K562 (cell line): ENCODE data around the gene TCEANC2. TPM values are rescaled to one million over a fixed set of nuclear protein-coding genes. Genes with fewer than 3 reads are reported as not detected.

Experiments used
- ARID2 ChIP-seq: fragments of 450-650 bp; IDR thresholded peaks from 2 replicates; pipeline ENCODE4 v1.6.1; 2017; ENCODE audit warnings: antibody characterized with exemption, mild to moderate bottlenecking
- ATF1 ChIP-seq, 2 experiments: fragments of 450-650 bp in 1 of 2; IDR thresholded peaks; 2 replicates each; pipeline ENCODE4 v1.6.1; 2016; ENCODE audit warnings: missing compliant biosample characterization in 1 of 2, missing genetic modification characterization in 1 of 2
- BACH1 ChIP-seq: fragments of 200-800 bp; sonication (Bioruptor generic); IDR thresholded peaks from 2 replicates; pipeline ENCODE4 v1.6.1; 2016; ENCODE audit warnings: missing genetic modification characterization, missing compliant biosample characterization
- CBFB ChIP-seq: sonication (generic); formaldehyde crosslinking; IDR thresholded peaks from 2 replicates; pipeline ENCODE4 v1.4.0; 2020; ENCODE audit warnings: mild to moderate bottlenecking, missing genetic modification reagents
- DDX20 ChIP-seq: fragments of 450-650 bp; IDR thresholded peaks from 2 replicates; pipeline ENCODE4 v1.6.1; 2016; ENCODE audit warnings: missing genetic modification characterization, low read depth, mild to moderate bottlenecking, missing compliant biosample characterization, moderate library complexity
- EGR1 ChIP-seq: fragments of 450-650 bp; conservative IDR thresholded peaks from 2 replicates; pipeline ENCODE4 v1.6.1; 2017; ENCODE audit warnings: mild to moderate bottlenecking
- HES1 ChIP-seq: fragments of 450-650 bp; IDR thresholded peaks from 2 replicates; pipeline ENCODE4 v1.6.1; 2016; ENCODE audit warnings: low read depth, mild to moderate bottlenecking, moderate library complexity
- HMGN3 ChIP-seq: IDR thresholded peaks from 2 replicates; pipeline ENCODE4 v1.6.1; 2011; ENCODE audit warnings: borderline replicate concordance, low read depth, mild to moderate bottlenecking, mixed read lengths, low read length; ENCODE audit not compliant: insufficient read length; ENCODE audit errors: extremely low read depth
- LEF1 ChIP-seq: fragments of 450-650 bp; IDR thresholded peaks from 2 replicates; pipeline ENCODE4 v1.6.1; 2016; ENCODE audit warnings: mild to moderate bottlenecking
- NR2C2 ChIP-seq, 2 experiments: fragments of 200-800 bp in 1 of 2; sonication (Bioruptor generic) in 1 of 2; sonication (generic) in 1 of 2; formaldehyde crosslinking in 1 of 2; IDR thresholded peaks; 2 replicates each; pipeline versions ENCODE4 v1.6.1 to v1.8.0; 2016 to 2022; ENCODE audit warnings: mild to moderate bottlenecking in 1 of 2, missing compliant biosample characterization in 1 of 2, missing genetic modification characterization in 1 of 2, missing genetic modification reagents in 1 of 2
- PML ChIP-seq: IDR thresholded peaks from 2 replicates; pipeline ENCODE4 v1.6.1; 2012; ENCODE audit warnings: low read length, inconsistent platforms
- PTRF ChIP-seq: fragments of 450-650 bp; IDR thresholded peaks from 2 replicates; pipeline ENCODE4 v1.6.1; 2016; ENCODE audit warnings: mild to moderate bottlenecking, missing genetic modification characterization, missing compliant biosample characterization
- RBM39 ChIP-seq: fragments of 200-400 bp; formaldehyde crosslinking; optimal IDR thresholded peaks from 2 replicates; pipeline ENCODE3; 2018; ENCODE audit warnings: low read depth, low read length
- SAFB ChIP-seq: fragments of 200-400 bp; formaldehyde crosslinking; IDR thresholded peaks from 2 replicates; pipeline ENCODE4 v1.6.1; 2017; ENCODE audit warnings: low read depth, low read length, borderline replicate concordance
- SIRT6 ChIP-seq: IDR thresholded peaks from one replicate; pipeline ENCODE4 v1.6.1; 2012; ENCODE audit warnings: low read depth, mild to moderate bottlenecking, control low read depth, inconsistent platforms, low read length, moderate library complexity
- SMARCC2 ChIP-seq: fragments of 450-650 bp; IDR thresholded peaks from 2 replicates; pipeline ENCODE4 v1.6.1; 2017; ENCODE audit warnings: antibody characterized with exemption, moderate library complexity, mild to moderate bottlenecking, low read depth
- SMARCE1 ChIP-seq: fragments of 450-650 bp; IDR thresholded peaks from 2 replicates; pipeline ENCODE4 v1.7.1; 2016; ENCODE audit warnings: mild to moderate bottlenecking
- TEAD4 ChIP-seq, 2 experiments: sonication (generic) in 1 of 2; formaldehyde crosslinking in 1 of 2; IDR thresholded peaks; 2 replicates each; pipeline versions ENCODE4 v1.6.1 to v1.8.0; 2012 to 2022; ENCODE audit warnings: borderline replicate concordance in 1 of 2, inconsistent platforms in 1 of 2, low read length in 1 of 2, mild to moderate bottlenecking in 1 of 2, missing genetic modification reagents in 1 of 2
- TRIM28 ChIP-seq: fragments of 450-650 bp; IDR thresholded peaks from 2 replicates; pipeline ENCODE4 v1.6.1; 2017
- ZBED1 ChIP-seq: IDR thresholded peaks from 2 replicates; pipeline ENCODE4 v1.6.1; 2014
- ZBTB49 ChIP-seq: sonication (generic); formaldehyde crosslinking; IDR thresholded peaks from 2 replicates; pipeline ENCODE4 v1.8.0; 2022; ENCODE audit warnings: missing genetic modification reagents, mild to moderate bottlenecking, borderline replicate concordance
- ZC3H8 ChIP-seq: fragments of 450-650 bp; IDR thresholded peaks from 2 replicates; pipeline ENCODE4 v1.6.1; 2017
- ZNF449 ChIP-seq: fragments of 250-450 bp; sonication (Bioruptor Pico); IDR thresholded peaks from 2 replicates; pipeline ENCODE4 v1.8.0; 2022; ENCODE audit warnings: moderate library complexity, mild to moderate bottlenecking, inconsistent platforms
- ZNF764 ChIP-seq: fragments of 250-450 bp; sonication (Bioruptor Pico); IDR thresholded peaks from 2 replicates; pipeline ENCODE4 v1.4.0; 2020; ENCODE audit warnings: low read depth, mild to moderate bottlenecking, moderate library complexity
- ZNF766 ChIP-seq: fragments of 200-800 bp; sonication (Bioruptor generic); conservative IDR thresholded peaks from 2 replicates; pipeline ENCODE4 v1.6.1; 2016; ENCODE audit warnings: missing genetic modification characterization, missing compliant biosample characterization
- polyA plus RNA-seq, 8 experiments: library from polyadenylated mRNA; depleted of rRNA in 4 of 8; stranded (reverse) in 5 of 8; unstranded in 3 of 8; fragments of >200 nt; fragmentation: Nextera tagmentation in 2 of 8; fragmentation: Illumina TruSeq in 1 of 8; extraction: Ambion mirVana in 2 of 8; extraction: Trizol in 1 of 8; gene quantifications; 2 replicates each; pipeline versions ENCODE4 v1.2.1 to v1.2.3, GENCODE V29; 2011 to 2014; ENCODE audit warnings: inconsistent platforms in 1 of 8, missing spikeins in 1 of 8
- total RNA-seq, 7 experiments: library from RNA; depleted of rRNA in 6 of 7; stranded (reverse); fragments of >200 nt in 6 of 7; fragmentation: Illumina TruSeq in 2 of 7; extraction: Trizol in 2 of 7; gene quantifications; 2 replicates each; pipeline versions ENCODE4 v1.2.1 to v1.2.3, GENCODE V29; 2011 to 2021; ENCODE audit warnings: low replicate concordance in 1 of 7

The TCEANC2 gene
- total and polyA plus RNA-seq, 9 of the 15 experiments (the other 6 are each of a cell fraction or from before 2014, with no cell fraction given) = 3.3 to 10.2 (median 7.0) TPM

- TF ChIP-seq SMARCE1 (peak; percentile 45; the same call in 1 of the 2 replicates), BACH1 (tag) (no peak), RBM39 (no peak), PTRF (no peak), HES1 (no peak), DDX20 (tag) (no peak), ZC3H8 (no peak), CBFB (no peak; the same call in 1 of the 2 replicates), ATF1 (CRISPR knock-in tag; IDR thresholded peaks at IDR 0.05) (no peak), ATF1 (tag; IDR thresholded peaks at IDR 0.05) (peak; percentile 92), ZNF764 (no peak), HMGN3 (peak; percentile 68), SMARCC2 (no peak), SAFB (no peak), PML (peak; percentile 25; the same call in 1 of the 2 replicates), ARID2 (no peak), NR2C2 (CRISPR knock-in tag; IDR thresholded peaks at IDR 0.05) (peak; percentile 75), NR2C2 (tag; IDR thresholded peaks at IDR 0.05) (peak; percentile 95), ZBTB49 (CRISPR knock-in tag) (no peak), ZNF449 (CRISPR knock-in tag) (no peak), ZNF766 (CRISPR knock-in tag) (peak; percentile 97), EGR1 (peak; percentile 86), ZBED1 (0 out of 2 replicates have a peak, but pooled peaks have one; percentile 32), TRIM28 (peak; percentile 70; the same call in 1 of the 2 replicates), SIRT6 (no peak), TEAD4 (IDR thresholded peaks at IDR 0.05; ENCODE audit: low read length) (peak; percentile 57), TEAD4 (CRISPR knock-in tag; IDR thresholded peaks at IDR 0.05; ENCODE audit: borderline replicate concordance) (no peak), LEF1 (no peak)
Observed at GRCh38 chr1:54052934-54053744, at the start of gene TCEANC2, which contains the start of gene TMEM59 (continued).
